Endodermal cell (in vitro differentiated cells): ENCODE measurements around the gene SEC24D. TPM values are rescaled to one million over a fixed set of nuclear protein-coding genes. Genes with fewer than 3 reads are reported as not detected.
"Not testable (repeated sequence)": the region's sequence is repeated elsewhere in the genome, so short reads cannot be mapped to it uniquely, and the experiment has no call there.

Source experiments
- DNase-seq: peaks from one replicate; pipeline ENCODE4 v3.0.0-alpha.2; 2017
- H3K27ac ChIP-seq: 2 replicates; pipeline ENCODE4 v1.5.1; 2013; ENCODE audit warnings: mild to moderate bottlenecking, low read depth, low read length, moderate library complexity
- H3K27me3 ChIP-seq: 2 replicates; pipeline ENCODE4 v1.6.1; 2013; ENCODE audit warnings: mild to moderate bottlenecking, low read length, moderate library complexity; ENCODE audit not compliant: insufficient read depth, control insufficient read depth, poor library complexity, severe bottlenecking
- H3K36me3 ChIP-seq: 2 replicates; pipeline ENCODE4 v1.7.0; 2013; ENCODE audit warnings: mild to moderate bottlenecking, low read length, moderate library complexity; ENCODE audit not compliant: control insufficient read depth, insufficient read depth
- H3K4me1 ChIP-seq: one replicate; pipeline ENCODE4 v1.7.0; 2013; ENCODE audit warnings: low read length; ENCODE audit not compliant: control insufficient read depth, insufficient read depth
- H3K4me3 ChIP-seq: 2 replicates; pipeline ENCODE4 v1.5.1; 2013; ENCODE audit warnings: mild to moderate bottlenecking, low read length, moderate library complexity
- H3K9ac ChIP-seq: 2 replicates; pipeline ENCODE4 v1.6.1; 2013; ENCODE audit warnings: mild to moderate bottlenecking, low read length, moderate library complexity; ENCODE audit not compliant: poor library complexity, severe bottlenecking; ENCODE audit errors: extremely low read depth
- H3K9me3 ChIP-seq: 2 replicates; pipeline ENCODE4 v1.6.1; 2013; ENCODE audit warnings: mild to moderate bottlenecking, low read length, moderate library complexity; ENCODE audit not compliant: control insufficient read depth
- H3K27ac Mint-ChIP-seq: 2 replicates; pipeline ENCODE4 v1.8.0; 2020; ENCODE audit warnings: mixed read lengths
- H3K27me3 Mint-ChIP-seq: 2 replicates; pipeline ENCODE4 v1.8.0; 2021; ENCODE audit warnings: mild to moderate bottlenecking, mixed read lengths; ENCODE audit not compliant: insufficient read depth
- H3K36me3 Mint-ChIP-seq: 2 replicates; pipeline ENCODE4 v1.8.0; 2020; ENCODE audit warnings: low read depth, mixed read lengths
- H3K4me1 Mint-ChIP-seq: 2 replicates; pipeline ENCODE4 v1.8.0; 2020; ENCODE audit warnings: mixed read lengths
- H3K4me3 Mint-ChIP-seq: 2 replicates; pipeline ENCODE4 v1.8.0; 2020; ENCODE audit warnings: mild to moderate bottlenecking, moderate library complexity, mixed read lengths
- H3K9me3 Mint-ChIP-seq: 2 replicates; pipeline ENCODE4 v1.8.0; 2020; ENCODE audit warnings: mild to moderate bottlenecking, mixed read lengths
- CTCF ChIP-seq: fragments of 200-600 bp; sonication (generic); conservative IDR thresholded peaks from 2 replicates; pipeline ENCODE4 v1.5.0; 2021; ENCODE audit warnings: antibody characterized with exemption, mild to moderate bottlenecking
- WGBS, 2 experiments: methylation state at CpG; one replicate each; pipeline versions ENCODE4 v1.1.5 to v1.1.7; 2013; ENCODE audit warnings: missing lambda C conversion rate in 2 of 2, mixed read lengths in 1 of 2; ENCODE audit not compliant: insufficient coverage in 1 of 2, insufficient read length in 1 of 2; 5-methylcytosine and 5-hydroxymethylcytosine counted together
- total RNA-seq, 2 donors: library from RNA; stranded (reverse); fragmentation: NEBNext Ultra II Directional in 1 of 2; extraction: Animal tissue kit (Norgen Biotek cat#: 25700) in 1 of 2; gene quantifications; 2 replicates in 1 of 2; 3 replicates in 1 of 2; pipeline ENCODE4 v1.2.1, GENCODE V29; 2021

The SEC24D gene
- total RNA-seq, 2 donors from 2014 or later: 40.4 to 42.8 TPM

GRCh38 chr4:118797558-118798142, 38.3 kb downstream of the SEC24D start:
- peaks cover 87% of the 10 kb centered on the region for H3K36me3 ChIP-seq

GRCh38 chr4:118791690-118792446, 44.1 kb downstream of the SEC24D start:
- not testable (repeated sequence) for H3K9ac ChIP-seq, H3K9me3 ChIP-seq, H3K27ac Mint-ChIP-seq, DNase-seq, H3K4me1 ChIP-seq, H3K27me3 ChIP-seq, H3K4me3 Mint-ChIP-seq, H3K4me1 Mint-ChIP-seq, H3K27ac ChIP-seq, H3K27me3 Mint-ChIP-seq, H3K4me3 ChIP-seq
- H3K36me3 ChIP-seq: peaks cover 65% of the 10 kb centered on the region
- 86 to 90% methylated on average over 7 to 49 of the region's 58 CpGs for WGBS, 2 experiments
- peaks cover 44% of the 10 kb centered on the region for H3K36me3 Mint-ChIP-seq
- H3K9me3 Mint-ChIP-seq: peaks cover 13% of the 10 kb centered on the region

More at GRCh38 chr4:118797558-118798142, 38.3 kb downstream of the SEC24D start:
- H3K4me1 Mint-ChIP-seq: no peaks in the 10 kb centered on the region
- no peaks in the 10 kb centered on the region for H3K27me3 Mint-ChIP-seq
- Histone ChIP-seq H3K27ac (no peak overlapping the region), H3K27me3 (no peaks in the 10 kb centered on the region), H3K4me1 (no peaks in the 10 kb centered on the region), H3K9ac (no peak overlapping the region), H3K9me3 (peaks cover 4% of the 10 kb centered on the region), H3K4me3 (no peak overlapping the region)
- no peak overlapping the region for H3K27ac Mint-ChIP-seq
- H3K9me3 Mint-ChIP-seq: peaks cover 1% of the 10 kb centered on the region
- 87 to 95% methylated on average over 3 of the region's 3 CpGs for WGBS, 2 experiments
- no peak for TF ChIP-seq CTCF
- peaks cover 41% of the 10 kb centered on the region for H3K36me3 Mint-ChIP-seq
- no peak for DNase-seq
- H3K4me3 Mint-ChIP-seq: no peak overlapping the region

- Mint-ChIP-seq H3K36me3 (peaks cover 33% of the 10 kb centered on the region), H3K27me3 (no peaks in the 10 kb centered on the region), H3K27ac (no peak overlapping the region), H3K9me3 (peaks cover 13% of the 10 kb centered on the region), H3K4me1 (no peaks in the 10 kb centered on the region), H3K4me3 (no peak overlapping the region)
- no peak overlapping the region for H3K27ac ChIP-seq
- WGBS, 2 experiments: 90 to 96% methylated on average over 2 to 5 of the region's 5 CpGs
- no peak for DNase-seq
- H3K4me1 ChIP-seq: no peaks in the 10 kb centered on the region
- H3K36me3 ChIP-seq: peaks cover 54% of the 10 kb centered on the region
- no peak overlapping the region for H3K4me3 ChIP-seq
- H3K9me3 ChIP-seq: peaks cover 4% of the 10 kb centered on the region
- no peak overlapping the region for H3K9ac ChIP-seq
- no peaks in the 10 kb centered on the region for H3K27me3 ChIP-seq
- TF ChIP-seq CTCF: no peak
Observed at GRCh38 chr4:118790544-118790943, 45.4 kb downstream of the SEC24D start.
